ENCODE measurements around the gene DCAF12. TPM values are rescaled to one million over a fixed set of nuclear protein-coding genes. Genes with fewer than 3 reads are reported as not detected.

The DCAF12 gene
- total and polyA plus RNA-seq, 9 donors: 17.2 to 65.5 (median 24.8) TPM

- Histone ChIP-seq H3K36me3 (no peaks in the 10 kb centered on the region), H3K27me3 (no peaks in the 10 kb centered on the region), H3K4me3 (peak overlapping the region; percentile 86), H3K9me3 (no peaks in the 10 kb centered on the region), H3K4me1 (ENCODE audit: insufficient read depth) (peaks cover 12% of the 10 kb centered on the region), H3K27ac (no peak overlapping the region)
- TF ChIP-seq EP300 (IDR thresholded peaks at IDR 0.05): no peak
- DNase-seq: no peak
- 26 to 52% (median 35%) methylated on average over 6 of the region's 6 CpGs for WGBS, 3 donors
- intact Hi-C loops (cut with DNase I): loop anchor here in 2 of 4 donors (5.0 kb wide), 2 partner anchors 52 to 127 kb away; partner anchors contain the start of gene UBAP1 (in 1 of the 2)
These were observed 1.6 kb downstream of the DCAF12 start for GRCh38 chr9:34124926-34125325.

- Histone ChIP-seq H3K4me3 (no peak overlapping the region), H3K9me3 (no peaks in the 10 kb centered on the region), H3K27ac (no peak overlapping the region), H3K36me3 (no peaks in the 10 kb centered on the region), H3K4me1 (ENCODE audit: insufficient read depth) (peaks cover 12% of the 10 kb centered on the region), H3K27me3 (no peaks in the 10 kb centered on the region)
- 45 to 56% (median 47%) methylated on average over 4 of the region's 4 CpGs for WGBS, 3 donors
- intact Hi-C loops (cut with DNase I): no loop called here
- no peak for DNase-seq
- no peak for TF ChIP-seq CTCF (IDR thresholded peaks at IDR 0.05)
- no peak for TF ChIP-seq EP300 (IDR thresholded peaks at IDR 0.05)
- no peak for TF ChIP-seq POLR2A (IDR thresholded peaks at IDR 0.05)
These were observed 2.4 kb downstream of the DCAF12 start for GRCh38 chr9:34124099-34124498.

DNA sequence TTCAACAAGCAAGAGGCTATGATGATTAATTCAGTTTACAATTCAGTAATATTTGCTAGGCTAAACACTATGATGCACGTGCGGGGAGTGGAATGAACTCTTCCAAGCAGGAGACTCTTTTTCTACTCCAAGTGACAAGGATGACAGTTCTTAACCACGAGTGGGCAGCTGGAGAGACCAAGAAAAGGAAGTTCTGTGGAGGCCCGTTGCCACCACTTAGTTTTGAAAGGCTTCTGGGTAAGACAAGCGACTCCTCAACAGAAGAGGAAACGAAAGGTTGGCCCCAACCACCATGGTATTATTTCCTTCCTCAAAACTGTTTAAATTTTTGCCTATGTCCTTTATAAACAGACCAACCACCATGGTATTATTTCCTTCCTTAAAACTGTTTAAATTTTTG is 2.8 kb downstream of the DCAF12 start:
- no peaks in the 10 kb centered on the region for H3K9me3 ChIP-seq
- H3K4me1 ChIP-seq (ENCODE audit: insufficient read depth): peaks cover 12% of the 10 kb centered on the region
- no peak overlapping the region for H3K4me3 ChIP-seq
- no peaks in the 10 kb centered on the region for H3K36me3 ChIP-seq
- no peak overlapping the region for H3K27ac ChIP-seq
- intact Hi-C loops (cut with DNase I): no loop called here
- WGBS, 3 donors: 56 to 64% (median 59%) methylated on average over 6 of the region's 6 CpGs
- no peak for DNase-seq
- TF ChIP-seq POLR2A (IDR thresholded peaks at IDR 0.05): no peak
- no peak for TF ChIP-seq EP300 (IDR thresholded peaks at IDR 0.05)
- no peak for TF ChIP-seq CTCF (IDR thresholded peaks at IDR 0.05)
- H3K27me3 ChIP-seq: no peaks in the 10 kb centered on the region

GRCh38 chr9:34121996-34122395 is 4.5 kb downstream of the DCAF12 start:
- no peaks in the 10 kb centered on the region for H3K27me3 ChIP-seq
- intact Hi-C loops (cut with DNase I): no loop called here
- no peaks in the 10 kb centered on the region for H3K9me3 ChIP-seq
- WGBS, 3 donors: 1 to 28% (median 7%) methylated on average over 3 of the region's 3 CpGs
- no peaks in the 10 kb centered on the region for H3K36me3 ChIP-seq
- no peak overlapping the region for H3K27ac ChIP-seq
- H3K4me3 ChIP-seq: no peak overlapping the region
- H3K4me1 ChIP-seq (ENCODE audit: insufficient read depth): peaks cover 8% of the 10 kb centered on the region
- TF ChIP-seq POLR2A (IDR thresholded peaks at IDR 0.05): no peak
- no peak for TF ChIP-seq CTCF (IDR thresholded peaks at IDR 0.05)
- TF ChIP-seq EP300 (IDR thresholded peaks at IDR 0.05): no peak
- DNase-seq: no peak

GRCh38 chr9:34119713-34120112 is 6.8 kb downstream of the DCAF12 start:
- 92 to 96% (median 95%) methylated on average over 3 of the region's 3 CpGs for WGBS, 3 donors
- Histone ChIP-seq H3K36me3 (no peaks in the 10 kb centered on the region), H3K4me3 (no peak overlapping the region), H3K4me1 (ENCODE audit: insufficient read depth) (peaks cover 3% of the 10 kb centered on the region), H3K9me3 (no peaks in the 10 kb centered on the region), H3K27me3 (no peaks in the 10 kb centered on the region), H3K27ac (no peak overlapping the region)
- TF ChIP-seq POLR2A (IDR thresholded peaks at IDR 0.05) (no peak), EP300 (IDR thresholded peaks at IDR 0.05) (no peak), CTCF (IDR thresholded peaks at IDR 0.05) (no peak)
- DNase-seq: no peak
- intact Hi-C loops (cut with DNase I): no loop called here
